Kidney capillary endothelial cell (primary cell): Measurements from ENCODE around the gene MAN1A1.

Experiments
- DNase-seq: peaks from one replicate; pipeline ENCODE4 v3.0.0-alpha.2; 2018; ENCODE audit warnings: low spot score

The MAN1A1 gene

DNA sequence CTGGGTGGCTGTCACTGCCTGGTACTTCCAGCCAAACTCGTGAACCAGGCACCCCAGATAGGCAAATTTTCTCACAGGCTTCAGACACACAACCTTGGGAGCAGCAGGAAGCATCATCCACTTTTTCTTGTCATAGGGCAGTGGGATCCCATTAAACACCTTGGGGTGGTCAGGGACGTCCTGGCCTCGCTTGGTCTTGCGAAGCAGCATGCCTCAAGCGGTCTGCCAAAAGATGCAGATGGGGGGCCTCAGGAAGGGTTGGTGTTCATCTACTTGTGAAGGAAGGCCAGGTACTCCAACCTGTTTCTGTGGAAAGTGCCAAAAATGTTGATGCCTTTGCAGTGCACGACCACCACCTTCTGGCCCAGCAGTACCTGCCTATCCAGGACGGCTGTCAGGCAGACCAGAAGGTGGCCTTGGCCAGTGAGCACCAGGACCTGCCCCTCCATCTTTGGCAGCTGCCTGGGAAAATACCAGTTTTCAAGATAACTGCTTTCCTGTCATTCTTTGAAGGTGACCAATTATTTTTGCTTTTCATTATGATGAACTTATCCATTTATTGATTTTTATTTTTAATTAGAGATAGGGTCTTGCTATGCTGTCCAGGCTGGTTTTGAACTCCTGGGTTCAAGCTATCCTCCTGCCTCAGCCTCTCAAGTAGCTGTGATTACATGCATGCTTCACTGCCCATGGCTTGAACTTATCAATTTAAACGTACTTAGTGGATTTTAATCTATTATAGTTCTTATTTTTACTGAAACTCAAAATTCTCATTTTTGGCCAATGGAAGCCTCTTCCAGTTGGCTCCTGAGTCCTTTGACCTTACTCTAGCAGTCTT lies 80.1 kb downstream of the MAN1A1 start:
- no peak for DNase-seq

DNA sequence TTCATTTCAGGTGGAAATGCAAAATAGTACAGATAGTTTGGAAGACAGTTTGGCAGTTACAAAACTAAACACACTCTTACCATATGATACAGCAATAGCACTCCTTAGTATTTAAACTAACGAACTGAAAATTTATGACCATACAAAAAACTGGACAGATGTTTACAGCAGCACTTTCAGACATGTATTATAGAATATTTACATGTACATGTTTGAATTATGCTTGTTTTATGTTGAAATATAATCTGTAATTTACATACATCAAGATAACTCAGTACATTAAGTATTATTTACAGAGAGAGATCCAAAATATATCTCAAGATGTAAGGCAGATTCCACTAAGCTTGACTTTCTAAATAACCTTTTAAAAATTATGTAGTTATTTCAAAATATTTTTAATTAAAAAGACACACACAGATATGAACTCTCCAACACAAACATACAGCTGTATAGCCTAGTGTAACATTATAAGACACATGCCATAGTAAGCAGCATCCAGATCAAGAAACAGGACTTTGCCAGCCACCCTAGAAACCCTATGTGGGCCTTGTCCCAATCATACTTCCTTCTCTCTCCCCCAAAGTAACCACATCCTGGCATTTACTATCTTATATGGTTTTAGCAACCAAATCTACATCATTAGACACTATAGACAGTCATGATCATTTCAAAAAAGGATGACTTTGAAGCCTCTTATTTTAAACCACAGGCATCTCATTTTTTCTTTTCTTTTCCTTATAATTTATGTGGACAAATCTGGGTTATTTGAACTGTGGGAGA lies 82.2 kb downstream of the MAN1A1 start:
- no peak for DNase-seq

DNA sequence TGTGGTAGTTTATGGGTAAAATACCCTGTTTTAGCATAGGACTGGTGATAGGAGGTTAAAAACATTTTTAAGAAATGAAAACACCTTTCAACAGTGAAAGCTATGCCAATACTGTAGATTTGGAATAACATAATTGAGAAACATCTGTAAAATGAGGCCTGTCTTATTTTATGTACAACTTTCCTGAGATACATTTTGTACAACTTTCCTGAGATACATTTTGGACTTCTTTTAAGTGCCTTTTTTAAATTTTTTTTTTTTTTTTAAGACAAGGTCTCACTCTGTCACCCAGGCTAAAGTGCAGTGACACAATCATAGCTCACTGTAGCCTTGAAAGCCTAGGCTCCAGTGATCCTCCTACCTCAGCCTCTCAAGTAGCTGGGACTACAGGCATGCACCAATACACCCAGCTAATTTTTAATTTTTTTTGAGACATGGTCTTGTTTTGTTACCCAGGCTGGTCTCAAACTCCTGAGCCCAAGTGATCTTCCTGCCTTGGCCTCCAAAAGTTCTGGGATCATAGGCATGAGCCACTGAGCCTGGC lies 84.6 kb downstream of the MAN1A1 start:
- no peak for DNase-seq

DNA sequence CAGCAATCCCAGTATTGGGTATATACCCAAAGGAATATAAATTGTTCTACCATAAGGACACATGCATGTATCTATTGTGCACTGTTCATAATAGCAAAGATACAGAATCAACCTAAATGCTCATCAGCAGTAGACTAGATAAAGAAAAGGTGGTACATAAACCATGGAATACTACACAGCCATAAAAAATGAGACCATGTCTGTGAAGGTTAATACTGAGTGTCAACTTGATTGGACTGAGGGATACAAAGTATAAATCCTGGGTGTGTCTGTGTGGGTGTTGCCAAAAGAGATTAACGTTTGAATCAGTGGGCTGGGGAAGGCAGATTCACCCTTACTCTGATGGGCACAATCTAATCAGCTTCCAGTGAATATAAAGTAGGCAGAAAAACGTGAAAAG lies 86.9 kb downstream of the MAN1A1 start:
- DNase-seq = no peak

DNA sequence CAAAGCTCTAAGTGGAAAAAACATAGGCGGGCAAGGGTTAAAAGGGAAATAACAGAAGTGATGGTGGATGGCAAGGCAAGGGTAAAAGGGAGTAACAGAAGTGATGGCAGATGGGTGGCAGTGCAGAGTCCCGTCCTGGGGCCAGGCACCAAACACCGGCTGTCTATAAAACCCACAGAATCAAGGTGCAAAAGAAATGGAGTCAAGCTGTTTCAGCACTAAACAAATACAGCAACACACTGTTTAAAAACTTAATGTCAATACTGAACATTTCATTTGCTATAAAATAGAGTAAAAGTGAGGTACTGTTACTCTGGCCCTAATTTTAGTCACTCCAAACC lies 87.6 kb downstream of the MAN1A1 start:
- DNase-seq = no peak

- no peak for DNase-seq
Measured at GRCh38 chr6:119259027-119259426, 90.5 kb downstream of the MAN1A1 start.

DNA sequence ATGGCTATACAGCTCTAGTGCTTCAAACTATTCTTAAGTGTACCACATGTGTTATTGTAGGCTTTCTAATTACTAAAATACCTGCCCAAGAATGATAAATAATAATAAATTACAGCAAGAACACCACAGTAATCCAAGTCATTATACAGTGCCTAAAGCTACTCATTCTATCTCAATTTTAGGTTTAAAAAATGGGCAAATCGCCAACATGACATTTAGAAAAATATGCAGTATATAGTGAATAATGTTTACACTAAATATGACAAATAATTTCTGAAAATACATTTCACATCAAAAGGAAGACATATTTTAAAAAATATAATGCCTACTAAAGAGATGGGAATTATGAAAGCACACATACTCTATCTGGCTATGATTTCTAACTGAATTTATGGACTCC lies 91.8 kb downstream of the MAN1A1 start:
- no peak for DNase-seq

DNA sequence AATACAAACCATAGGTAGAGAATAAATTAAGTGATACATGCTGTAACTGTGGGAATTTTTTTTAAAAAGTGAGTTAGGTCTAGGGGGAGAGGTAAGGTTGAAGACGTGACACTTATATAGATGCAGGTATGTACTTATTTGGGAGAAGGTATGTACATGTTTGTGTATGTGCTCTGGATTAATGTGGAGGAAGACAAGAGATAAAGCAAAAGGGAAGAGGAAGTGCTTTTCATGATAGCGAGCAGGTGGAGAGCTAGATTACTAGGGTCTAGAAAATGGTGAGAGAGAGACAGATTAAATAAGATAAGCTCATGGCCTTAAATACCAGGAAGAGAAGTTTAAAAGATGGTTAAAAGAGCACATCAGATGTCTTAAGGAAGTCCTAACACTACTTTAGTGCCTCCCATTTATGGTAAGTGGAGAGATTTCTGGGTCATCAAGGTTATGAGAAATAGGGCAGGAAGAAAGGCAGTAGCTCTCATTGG lies 92.5 kb downstream of the MAN1A1 start:
- DNase-seq = no peak

DNA sequence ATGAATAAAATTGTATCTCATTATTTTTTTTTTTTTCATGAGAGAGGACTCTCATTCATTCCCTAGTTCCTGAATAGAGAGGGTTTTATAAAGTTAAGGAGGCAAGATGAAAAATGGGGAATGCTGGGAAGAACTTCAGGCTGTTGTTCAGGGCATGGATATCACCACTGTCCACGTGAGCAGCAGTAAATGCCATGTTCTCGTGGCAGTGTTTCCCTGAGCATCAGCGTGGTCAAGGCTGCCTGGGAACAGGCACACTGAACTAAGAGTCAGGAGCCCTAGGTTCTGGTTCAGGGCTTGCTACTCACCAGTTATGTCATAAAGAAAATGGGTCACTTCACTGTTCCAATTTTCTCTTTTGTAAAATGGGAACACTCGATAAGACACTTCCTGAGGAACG lies 93.2 kb downstream of the MAN1A1 start:
- no peak for DNase-seq

DNA sequence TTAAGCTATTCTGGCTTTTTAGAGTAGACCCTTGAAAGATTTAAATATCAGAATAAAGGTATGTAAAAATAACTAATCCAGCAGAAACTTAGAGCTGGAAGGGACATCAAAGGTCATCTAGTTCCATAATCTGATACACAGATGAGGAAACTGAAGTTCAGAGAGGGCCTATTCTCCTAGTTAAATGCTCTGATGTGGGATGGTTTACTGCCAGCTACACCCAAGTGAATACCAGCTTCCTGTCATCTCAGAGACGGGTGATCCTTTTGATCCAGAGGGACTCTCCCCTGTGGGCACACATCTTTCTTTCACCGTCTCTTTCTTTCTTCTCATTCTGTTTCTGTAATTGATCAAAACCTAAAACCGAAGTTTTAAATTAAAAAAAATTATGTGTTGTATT lies 94.1 kb downstream of the MAN1A1 start:
- no peak for DNase-seq

- DNase-seq = no peak
Measured at GRCh38 chr6:119250036-119250435, 99.5 kb downstream of the MAN1A1 start.

DNA sequence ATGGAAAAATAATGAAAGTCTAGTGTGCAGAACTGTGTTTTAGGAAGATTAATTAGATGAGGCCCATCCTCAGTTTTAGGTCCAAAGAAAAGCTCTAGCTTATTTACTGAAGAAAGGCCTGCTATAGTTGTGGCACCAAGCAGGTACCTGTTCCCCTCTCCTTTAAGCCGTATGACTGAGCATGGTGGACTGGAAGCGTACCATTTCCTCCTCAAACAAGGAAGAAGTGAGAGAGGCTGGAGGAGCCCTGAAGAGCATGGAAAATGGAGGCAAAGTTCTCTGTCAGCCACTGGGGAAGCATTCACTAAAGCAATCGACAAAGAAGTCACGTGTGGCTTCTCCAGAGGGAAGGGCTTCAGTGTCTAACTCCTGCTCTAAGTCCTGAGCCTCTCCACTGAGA lies 100.2 kb downstream of the MAN1A1 start:
- DNase-seq = no peak

DNA sequence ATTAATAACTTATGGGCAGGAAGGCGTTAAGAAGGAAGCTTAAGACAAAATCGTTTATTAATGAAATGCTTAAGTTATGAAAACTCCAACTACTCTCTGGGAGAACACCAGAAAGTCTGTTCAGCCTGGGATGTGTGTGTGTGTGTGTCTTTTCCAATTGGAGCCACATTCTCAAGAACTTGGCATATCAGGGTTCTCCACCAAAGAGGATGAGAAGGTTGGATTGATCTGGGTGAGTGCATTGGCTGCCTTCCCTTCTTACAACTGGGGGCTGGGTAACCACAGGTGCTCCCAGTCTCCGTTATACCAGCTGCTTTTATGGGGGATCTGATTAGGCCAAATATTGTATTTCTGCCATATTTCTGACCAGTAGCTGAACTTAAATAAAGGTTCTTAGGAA lies 102.1 kb downstream of the MAN1A1 start:
- DNase-seq = no peak

DNA sequence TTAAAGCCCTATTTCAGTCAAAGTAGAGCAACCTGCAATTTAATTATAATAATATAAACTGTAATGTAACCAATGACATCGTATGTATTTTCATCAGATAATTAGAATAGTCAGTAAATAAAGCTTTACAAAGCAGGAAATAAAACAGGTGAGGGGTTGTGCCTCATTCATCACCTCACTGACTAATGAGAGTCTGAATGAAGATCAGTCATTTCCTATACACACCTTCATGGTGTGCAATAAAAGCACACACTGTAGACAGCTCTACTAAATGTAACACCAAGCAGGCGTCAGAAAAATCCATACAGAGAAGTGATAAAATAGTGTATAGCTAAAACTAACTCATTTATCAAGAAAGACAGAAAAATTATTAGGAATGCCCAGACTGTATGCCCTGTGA lies 105.9 kb downstream of the MAN1A1 start:
- DNase-seq = no peak

DNA sequence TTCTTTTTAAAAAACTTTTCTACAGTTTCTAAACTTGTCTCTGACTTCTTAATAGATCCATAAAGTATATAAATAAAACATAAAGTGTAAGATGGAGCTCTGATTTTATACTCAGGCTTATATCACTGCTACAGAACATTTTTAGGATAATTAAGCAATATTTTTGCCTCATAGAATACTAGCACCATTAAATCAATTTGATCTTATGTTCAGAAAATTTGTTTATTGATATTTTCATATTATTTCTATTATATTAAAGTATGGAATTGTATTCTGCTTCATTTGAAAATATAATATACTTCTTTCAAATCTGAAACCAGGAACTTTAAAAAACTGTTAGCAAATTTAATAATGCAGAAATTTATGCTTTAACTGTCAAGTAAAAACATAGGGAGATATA lies 106.5 kb downstream of the MAN1A1 start:
- DNase-seq = no peak

GRCh38 chr6:119241540-119242309 lies 107.8 kb downstream of the MAN1A1 start:
- no peak for DNase-seq

GRCh38 chr6:119241111-119241465 lies 108.5 kb downstream of the MAN1A1 start:
- peak; percentile 8 for DNase-seq

- DNase-seq = peak; percentile 68
Measured at GRCh38 chr6:119240257-119241110, 109.1 kb downstream of the MAN1A1 start.

- DNase-seq = no peak
Measured at GRCh38 chr6:119237177-119237715, 112.3 kb downstream of the MAN1A1 start.

GRCh38 chr6:119234941-119235340 lies 114.6 kb downstream of the MAN1A1 start:
- no peak for DNase-seq

DNA sequence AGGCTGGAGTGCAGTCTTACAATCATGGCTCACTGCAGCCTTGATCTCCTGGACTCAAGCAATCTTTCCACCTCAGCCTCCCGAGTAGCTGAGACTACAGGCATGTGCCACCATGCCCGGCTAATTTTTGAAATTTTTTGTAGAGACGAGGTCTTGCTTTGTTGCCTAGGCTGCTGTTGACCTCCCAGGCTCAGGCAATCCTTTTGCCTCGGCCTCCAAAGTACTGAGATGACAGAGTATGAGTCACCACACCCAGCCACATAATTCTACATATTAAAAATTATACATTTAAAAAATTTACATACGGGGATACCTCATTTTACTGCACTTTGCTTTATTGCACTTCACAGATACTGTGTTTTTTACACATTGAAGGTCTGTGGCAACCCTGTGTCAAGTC lies 115.1 kb downstream of the MAN1A1 start:
- no peak for DNase-seq
